ENCODE data around the gene FAM222A.

- TF ChIP-seq CTCF (IDR thresholded peaks at IDR 0.05; ENCODE audit: insufficient read depth, low read length), result no peak
- no peak for TF ChIP-seq POLR2AphosphoS5 (IDR thresholded peaks at IDR 0.05; ENCODE audit: low read depth)
- TF ChIP-seq REST (IDR thresholded peaks at IDR 0.05; ENCODE audit: insufficient replicate concordance, low read depth), result no peak
- TF ChIP-seq SPI1 (IDR thresholded peaks at IDR 0.05; ENCODE audit: borderline replicate concordance, low read depth), result no peak
Observed at GRCh38 chr12:109695416-109695815, 18.2 kb upstream of the FAM222A start.
